ENCODE measurements around the gene TNPO1. TPM values are rescaled to one million over a fixed set of nuclear protein-coding genes. Genes with fewer than 3 reads are reported as not detected.

TNPO1 gene
- total RNA-seq: 100 to 1,000 TPM in 4 of 9 donors, 10 to 100 TPM in 5; 76.1 to 228 (median 84.2) TPM
- polyA plus RNA-seq: 10 to 100 TPM in 1 of 3 donors, 1 to 10 TPM in 2; 4.7 to 76.5 (median 7.2) TPM
- long read RNA-seq, donor 1, full-length matches to known transcripts: 8 of 44 reads
- long read RNA-seq, donor 1, partial matches to known transcripts: 36 of 44 reads
- long read RNA-seq, donor 1, other reads (novel, unspliced or antisense): 0 of 44 reads
- long read RNA-seq, donor 2, full-length matches to known transcripts: 7 of 7 reads
- long read RNA-seq, donor 2, partial matches to known transcripts: 0 of 7 reads
- long read RNA-seq, donor 2, other reads (novel, unspliced or antisense): 0 of 7 reads
- long read RNA-seq, donor 3, full-length matches to known transcripts: 15 of 15 reads
- long read RNA-seq, donor 3, partial matches to known transcripts: 0 of 15 reads
- long read RNA-seq, donor 3, other reads (novel, unspliced or antisense): 0 of 15 reads
- long read RNA-seq, donor 4, full-length matches to known transcripts: 12 of 25 reads
- long read RNA-seq, donor 4, partial matches to known transcripts: 4 of 25 reads
- long read RNA-seq, donor 4, other reads (novel, unspliced or antisense): 9 of 25 reads
- long read RNA-seq, donor 5, full-length matches to known transcripts: 17 of 39 reads
- long read RNA-seq, donor 5, partial matches to known transcripts: 4 of 39 reads
- long read RNA-seq, donor 5, other reads (novel, unspliced or antisense): 18 of 39 reads
- long read RNA-seq, donor 6, full-length matches to known transcripts: 6 of 14 reads
- long read RNA-seq, donor 6, partial matches to known transcripts: 5 of 14 reads
- long read RNA-seq, donor 6, other reads (novel, unspliced or antisense): 3 of 14 reads
- long read RNA-seq, donor 7, full-length matches to known transcripts: 2 of 2 reads
- long read RNA-seq, donor 7, partial matches to known transcripts: 0 of 2 reads
- long read RNA-seq, donor 7, other reads (novel, unspliced or antisense): 0 of 2 reads
- long read RNA-seq, donor 8, full-length matches to known transcripts: 15 of 15 reads
- long read RNA-seq, donor 8, partial matches to known transcripts: 0 of 15 reads
- long read RNA-seq, donor 8, other reads (novel, unspliced or antisense): 0 of 15 reads
- long read RNA-seq, donor 9, full-length matches to known transcripts: 10 of 20 reads
- long read RNA-seq, donor 9, partial matches to known transcripts: 10 of 20 reads
- long read RNA-seq, donor 9, other reads (novel, unspliced or antisense): 0 of 20 reads
- long read RNA-seq, donor 10, full-length matches to known transcripts: 3 of 3 reads
- long read RNA-seq, donor 10, partial matches to known transcripts: 0 of 3 reads
- long read RNA-seq, donor 10, other reads (novel, unspliced or antisense): 0 of 3 reads

DNA sequence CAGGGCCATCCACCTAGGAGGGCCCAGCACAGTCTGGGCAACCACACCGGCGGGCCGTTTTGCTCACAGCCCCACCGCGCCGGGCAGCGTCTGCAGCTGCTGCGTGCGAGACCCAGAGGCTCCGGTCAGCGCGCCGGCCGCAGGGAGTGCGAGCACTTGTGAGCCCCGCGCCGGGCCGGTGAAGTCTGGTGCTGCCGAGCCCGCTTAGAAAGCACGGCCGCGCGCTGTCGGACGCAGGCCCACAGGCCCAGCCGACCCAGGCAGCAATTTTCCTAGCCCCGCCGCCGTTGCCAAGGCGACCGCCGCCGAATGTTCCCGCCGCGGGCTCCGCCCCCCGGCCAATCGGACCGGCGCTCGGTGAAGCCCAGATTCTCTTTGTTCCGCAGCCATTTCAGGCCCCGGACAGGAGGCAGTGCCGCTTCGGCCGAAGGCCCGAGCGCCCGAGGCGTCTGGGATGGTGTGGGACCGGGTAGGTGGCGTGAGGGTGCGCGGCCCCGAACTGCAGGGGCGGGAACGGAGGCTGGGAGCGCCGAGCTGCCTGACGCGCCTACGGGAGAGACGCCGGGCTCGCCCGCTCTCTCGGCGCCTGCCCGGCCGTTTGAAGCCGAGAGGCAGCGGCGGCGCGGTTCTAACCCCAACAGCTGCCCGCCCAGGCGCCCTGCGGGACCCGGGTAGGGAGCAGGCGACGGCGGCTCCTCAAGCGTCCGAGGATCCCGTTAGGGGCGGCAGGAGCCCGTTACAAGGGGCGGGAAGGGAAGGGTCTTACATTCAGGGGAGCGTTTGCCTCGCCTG, at the start of gene TNPO1:
Gene TNPO1, plus strand, starts transcription at position 378 of the 792 bp plus-strand sequence. Its CDS starts 77 bp downstream, at position 455.
- intact Hi-C loops (cut with DNase I): no loop called here
- peak; percentile 90 to 98 for TF ChIP-seq POLR2A (IDR thresholded peaks at IDR 0.05)
- TF ChIP-seq, protein P1, sequence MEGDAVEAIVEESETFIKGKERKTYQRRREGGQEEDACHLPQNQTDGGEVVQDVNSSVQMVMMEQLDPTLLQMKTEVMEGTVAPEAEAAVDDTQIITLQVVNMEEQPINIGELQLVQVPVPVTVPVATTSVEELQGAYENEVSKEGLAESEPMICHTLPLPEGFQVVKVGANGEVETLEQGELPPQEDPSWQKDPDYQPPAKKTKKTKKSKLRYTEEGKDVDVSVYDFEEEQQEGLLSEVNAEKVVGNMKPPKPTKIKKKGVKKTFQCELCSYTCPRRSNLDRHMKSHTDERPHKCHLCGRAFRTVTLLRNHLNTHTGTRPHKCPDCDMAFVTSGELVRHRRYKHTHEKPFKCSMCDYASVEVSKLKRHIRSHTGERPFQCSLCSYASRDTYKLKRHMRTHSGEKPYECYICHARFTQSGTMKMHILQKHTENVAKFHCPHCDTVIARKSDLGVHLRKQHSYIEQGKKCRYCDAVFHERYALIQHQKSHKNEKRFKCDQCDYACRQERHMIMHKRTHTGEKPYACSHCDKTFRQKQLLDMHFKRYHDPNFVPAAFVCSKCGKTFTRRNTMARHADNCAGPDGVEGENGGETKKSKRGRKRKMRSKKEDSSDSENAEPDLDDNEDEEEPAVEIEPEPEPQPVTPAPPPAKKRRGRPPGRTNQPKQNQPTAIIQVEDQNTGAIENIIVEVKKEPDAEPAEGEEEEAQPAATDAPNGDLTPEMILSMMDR (IDR thresholded peaks at IDR 0.05): no peak
- Histone ChIP-seq H3K4me3 (peak within 1 kb of the TSS; percentile 63 to 88 (median 81)), H3K4me1 (replicated peaks in 1 of 2) (peaks cover 0 to 29% of the 10 kb centered on the region in 2 donors), H3K9me3 (replicated peaks in 1 of 3) (peaks cover 0 to 7% (median 0%) of the 10 kb centered on the region in 3 donors), H3K36me3 (replicated peaks in 1 of 2) (no peaks in the 10 kb centered on the region), H3K27me3 (no peaks in the 10 kb centered on the region), H3K27ac (peak within 1 kb of the TSS; percentile 90 to 98 (median 95))
- peak; percentile 93 to 97 (median 94) for DNase-seq
- 0 to 1% (median 0%) methylated on average over 48 to 93 of the region's 93 CpGs; no CpG with 5 or more reads in 1 of the 4 donors for WGBS, 4 donors

DNA sequence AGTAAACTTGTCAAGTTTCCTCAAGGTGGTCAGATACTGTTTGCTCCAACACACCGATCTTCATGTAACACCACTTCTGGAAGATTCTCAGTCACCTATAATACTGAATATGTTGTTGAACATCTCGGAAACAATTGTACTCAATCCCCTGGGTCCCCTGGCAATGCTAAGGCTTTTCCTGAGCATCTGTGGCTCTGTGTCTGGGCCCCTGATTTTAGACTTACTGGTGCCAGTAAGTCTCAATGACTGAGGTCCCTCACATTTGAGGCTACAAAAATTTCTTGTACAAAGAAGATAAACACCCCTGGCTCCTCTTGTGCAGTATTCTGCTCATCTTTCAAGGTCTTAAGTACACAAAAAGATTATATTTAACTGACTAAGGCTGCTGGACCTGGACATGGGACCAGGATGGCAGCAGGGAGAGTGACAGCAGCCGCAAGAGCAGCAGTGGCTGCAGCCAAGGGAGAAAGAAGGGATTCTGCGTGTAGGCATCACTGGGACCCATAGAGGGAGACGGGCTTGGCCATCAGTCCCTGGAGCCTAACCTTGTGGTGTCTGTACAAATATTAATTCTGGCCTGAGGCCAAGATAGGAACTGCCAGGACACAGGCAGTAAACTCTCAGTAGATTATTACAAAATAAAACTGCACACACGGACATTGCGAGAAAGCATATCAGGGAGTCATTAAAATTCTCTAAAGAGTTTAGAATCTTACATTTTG, 49.0 kb upstream of the TNPO1 start:
- 49 to 59% (median 50%) methylated on average over 7 of the region's 7 CpGs for WGBS, 4 donors
- intact Hi-C loops (cut with DNase I): no loop called here

DNA sequence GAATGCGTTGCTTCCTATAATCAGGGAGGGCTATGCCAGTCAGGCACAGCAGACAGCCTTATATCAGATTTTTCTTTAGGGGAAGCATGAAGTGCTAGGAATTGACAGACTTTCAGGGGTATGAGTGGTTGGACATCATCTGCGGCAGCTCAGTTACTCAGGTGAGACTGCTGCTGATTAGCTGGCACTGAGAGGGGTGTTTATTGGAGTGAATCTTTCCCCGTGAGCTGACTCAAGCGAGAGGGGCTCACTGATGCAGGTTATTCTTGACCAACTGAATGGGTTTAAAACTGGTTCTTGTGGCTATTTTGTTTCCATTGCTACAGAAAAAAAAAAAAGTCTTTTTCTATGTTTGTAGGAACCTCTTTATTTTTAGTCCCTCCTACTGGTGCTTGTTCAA, 46.2 kb upstream of the TNPO1 start:
- WGBS, 4 donors: 88 to 97% (median 93%) methylated on average over 4 of the region's 4 CpGs

More for the DNA sequence above, 49.0 kb upstream of the TNPO1 start:
- H3K36me3 ChIP-seq (replicated peaks in 1 of 2): no peaks in the 10 kb centered on the region
- no peak for TF ChIP-seq POLR2A (IDR thresholded peaks at IDR 0.05)
- TF ChIP-seq, protein P1 (IDR thresholded peaks at IDR 0.05): no peak
- no peaks in the 10 kb centered on the region for H3K9me3 ChIP-seq (replicated peaks in 1 of 3)
- H3K4me3 ChIP-seq: no peak overlapping the region
- no peak overlapping the region for H3K27ac ChIP-seq
- H3K27me3 ChIP-seq: no peaks in the 10 kb centered on the region
- H3K4me1 ChIP-seq (replicated peaks in 1 of 2): no peaks in the 10 kb centered on the region
- peak in 5 of 7 donors; percentile 9 to 53 (median 24) for DNase-seq

More for the DNA sequence above, 46.2 kb upstream of the TNPO1 start:
- no peak for DNase-seq
- H3K27ac ChIP-seq: no peak overlapping the region
- no peaks in the 10 kb centered on the region for H3K4me1 ChIP-seq (replicated peaks in 1 of 2)
- no peak for TF ChIP-seq POLR2A (IDR thresholded peaks at IDR 0.05)
- TF ChIP-seq, protein P1 (IDR thresholded peaks at IDR 0.05): no peak
- intact Hi-C loops (cut with DNase I): no loop called here
- H3K36me3 ChIP-seq (replicated peaks in 1 of 2): no peaks in the 10 kb centered on the region
- no peaks in the 10 kb centered on the region for H3K27me3 ChIP-seq
- H3K4me3 ChIP-seq: no peak overlapping the region
- no peaks in the 10 kb centered on the region for H3K9me3 ChIP-seq (replicated peaks in 1 of 3)

All from adrenal gland (tissue), 19 donors.